Measurements from ENCODE around the gene OR51G2.

Gene OR51G2

GRCh38 chr11:4881188-4881587, 38.0 kb downstream of the OR51G2 start:
- no peak for TF ChIP-seq CTCF (IDR thresholded peaks at IDR 0.05; ENCODE audit: insufficient read depth, low read depth, low read length, missing control alignments)
- no peak for DNase-seq (ENCODE audit: low read depth)
- H3K4me3 ChIP-seq (ENCODE audit: low read length) = no peak overlapping the region

GRCh38 chr11:4865855-4866254, 53.3 kb downstream of the OR51G2 start:
- H3K4me3 ChIP-seq (ENCODE audit: low read length) = no peak overlapping the region
- TF ChIP-seq CTCF (IDR thresholded peaks at IDR 0.05; ENCODE audit: insufficient read depth, low read depth, low read length, missing control alignments) = no peak
- DNase-seq (ENCODE audit: low read depth) = no peak

- no peak for TF ChIP-seq CTCF (IDR thresholded peaks at IDR 0.05; ENCODE audit: insufficient read depth, low read depth, low read length, missing control alignments)
These were observed 55.3 kb downstream of the OR51G2 start for GRCh38 chr11:4863876-4864275.

More at GRCh38 chr11:4863876-4864275, 55.3 kb downstream of the OR51G2 start:
- DNase-seq (ENCODE audit: low read depth) = no peak
- H3K4me3 ChIP-seq (ENCODE audit: low read length) = no peak overlapping the region

All from epithelial cell of esophagus (primary cell).